ENCODE data around the gene HEATR5B.
A peak's percentile ranks its signal among the peaks of the same experiment; 100 is the strongest.
"Not testable (repeated sequence)": the region's sequence is repeated elsewhere in the genome, so short reads cannot be mapped to it uniquely, and the experiment has no call there.

HEATR5B gene

GRCh38 chr2:36981911-36982310, 102.3 kb downstream of the HEATR5B start:
- no peak for DNase-seq (ENCODE audit: low read depth)

GRCh38 chr2:36979007-36979406, 105.2 kb downstream of the HEATR5B start:
- DNase-seq (ENCODE audit: low read depth) = not testable (repeated sequence)

GRCh38 chr2:36976065-36976464, 108.1 kb downstream of the HEATR5B start:
- DNase-seq (ENCODE audit: low read depth) = no peak

GRCh38 chr2:36975306-36975705, 108.9 kb downstream of the HEATR5B start:
- DNase-seq (ENCODE audit: low read depth) = no peak

- no peak for DNase-seq (ENCODE audit: low read depth)
Observed at GRCh38 chr2:36973320-36973719, 110.9 kb downstream of the HEATR5B start.

GRCh38 chr2:36971990-36972389, 112.2 kb downstream of the HEATR5B start:
- DNase-seq (ENCODE audit: low read depth) = no peak

- no peak for DNase-seq (ENCODE audit: low read depth)
Observed at GRCh38 chr2:36967236-36967876, 116.8 kb downstream of the HEATR5B start.

GRCh38 chr2:36966370-36967235, 117.6 kb downstream of the HEATR5B start, which contains the start of gene STRN:
Gene STRN, minus strand, starts transcription at chr2:36966536. Its CDS starts 73 bp downstream, at chr2:36966463.
- peak; percentile 96 for DNase-seq (ENCODE audit: low read depth)

GRCh38 chr2:36965751-36966369, 118.3 kb downstream of the HEATR5B start:
- no peak for DNase-seq (ENCODE audit: low read depth)

- no peak for DNase-seq (ENCODE audit: low read depth)
Observed at GRCh38 chr2:36965206-36965605, 119.0 kb downstream of the HEATR5B start.

- DNase-seq (ENCODE audit: low read depth) = no peak
Observed at GRCh38 chr2:36964496-36965058, 119.6 kb downstream of the HEATR5B start.

- DNase-seq (ENCODE audit: low read depth) = no peak
Observed at GRCh38 chr2:36963734-36964133, 120.4 kb downstream of the HEATR5B start.

GRCh38 chr2:36963106-36963505, 121.1 kb downstream of the HEATR5B start:
- DNase-seq (ENCODE audit: low read depth) = no peak

- no peak for DNase-seq (ENCODE audit: low read depth)
Observed at GRCh38 chr2:36960773-36961172, 123.4 kb downstream of the HEATR5B start.

GRCh38 chr2:36960005-36960675, 124.0 kb downstream of the HEATR5B start:
- DNase-seq (ENCODE audit: low read depth) = no peak

- DNase-seq (ENCODE audit: low read depth) = no peak
Observed at GRCh38 chr2:36954977-36955607, 129.1 kb downstream of the HEATR5B start.

- DNase-seq (ENCODE audit: low read depth) = no peak
Observed at GRCh38 chr2:36952748-36953197, 131.4 kb downstream of the HEATR5B start.

- no peak for DNase-seq (ENCODE audit: low read depth)
Observed at GRCh38 chr2:36951574-36951973, 132.6 kb downstream of the HEATR5B start.

- DNase-seq (ENCODE audit: low read depth) = no peak
Observed at GRCh38 chr2:36951027-36951518, 133.1 kb downstream of the HEATR5B start.

GRCh38 chr2:36949845-36950244, 134.3 kb downstream of the HEATR5B start:
- no peak for DNase-seq (ENCODE audit: low read depth)

- DNase-seq (ENCODE audit: low read depth) = not testable (repeated sequence)
Observed at GRCh38 chr2:36945240-36945639, 138.9 kb downstream of the HEATR5B start.

Measured in T follicular helper cell (primary cell).